Left renal pelvis (tissue), 4 donors: ENCODE measurements around the gene EXT2. TPM values are rescaled to one million over a fixed set of nuclear protein-coding genes. Genes with fewer than 3 reads are reported as not detected.

Source experiments
- DNase-seq, 4 donors: peaks; one replicate each; pipeline ENCODE4 v3.0.0-alpha.2; 2013; ENCODE audit warnings: low read depth in 4 of 4, low spot score in 3 of 4
- polyA plus RNA-seq, 4 donors: library from polyadenylated mRNA; unstranded; fragments of 120-200 nt; gene quantifications; one replicate each; pipeline ENCODE4 v1.2.1, GENCODE V29; 2013; ENCODE audit not compliant: insufficient read length in 4 of 4

The EXT2 gene
- polyA plus RNA-seq, 4 donors, result 64.3 to 103 (median 74.3) TPM

DNA sequence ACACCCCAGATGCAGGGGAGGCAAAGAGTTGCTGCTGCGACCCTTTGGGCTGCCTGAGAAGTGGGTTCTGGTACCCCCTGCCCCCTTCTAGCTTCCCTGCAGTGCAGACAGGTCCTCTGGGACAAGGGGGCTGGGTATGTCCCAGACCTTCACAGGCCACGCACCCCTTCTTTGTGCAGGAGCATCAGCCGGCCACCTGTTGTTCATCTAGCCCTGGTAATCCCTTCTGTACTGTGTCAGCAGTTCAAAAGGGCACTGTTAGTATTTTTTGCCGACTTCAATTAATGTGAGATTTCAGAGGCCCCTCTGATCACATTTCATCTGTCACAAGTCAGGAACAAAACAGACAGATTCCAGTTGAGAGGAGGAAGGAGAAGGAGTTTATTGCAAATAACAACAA is 164.6 kb downstream of the EXT2 start:
- no peak for DNase-seq

DNA sequence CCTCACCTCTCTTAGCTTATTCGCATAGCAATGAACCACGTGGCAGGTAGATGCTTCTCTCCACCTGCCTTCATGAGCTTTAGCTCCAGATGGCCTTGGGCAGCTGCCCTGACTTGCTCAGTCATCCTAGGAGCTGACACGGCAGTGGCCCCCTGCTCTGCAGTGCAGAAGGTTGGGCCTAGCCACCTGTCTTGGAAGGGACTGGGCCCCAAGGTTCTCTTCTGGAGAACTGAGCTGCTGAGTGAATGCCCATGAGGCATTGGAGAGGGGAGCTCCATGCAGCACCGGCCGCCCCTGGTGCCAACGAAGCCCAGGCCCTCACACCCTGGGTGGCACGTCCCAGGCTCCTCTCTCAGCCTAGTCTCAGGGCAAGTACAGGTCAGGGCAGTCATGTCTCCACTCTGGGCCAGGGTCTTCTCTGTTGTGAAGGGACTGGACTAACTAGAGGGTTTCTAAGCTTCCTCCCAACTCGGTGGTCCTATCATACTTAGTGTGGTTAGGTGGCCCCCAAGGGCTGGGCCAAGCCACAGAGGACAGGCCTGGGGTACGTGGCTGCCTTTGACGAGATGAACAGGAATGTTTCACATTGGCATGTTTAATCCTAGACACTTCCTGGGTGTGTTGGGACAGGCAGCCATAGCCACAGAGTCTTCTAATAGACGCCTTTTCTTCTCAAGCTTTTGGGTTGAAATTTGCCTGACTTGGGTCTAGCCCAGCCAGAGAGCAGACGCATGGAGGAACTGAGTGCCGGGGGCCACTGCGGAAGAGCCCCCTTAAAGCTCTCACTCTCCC is 166.5 kb downstream of the EXT2 start:
- DNase-seq, result no peak

DNA sequence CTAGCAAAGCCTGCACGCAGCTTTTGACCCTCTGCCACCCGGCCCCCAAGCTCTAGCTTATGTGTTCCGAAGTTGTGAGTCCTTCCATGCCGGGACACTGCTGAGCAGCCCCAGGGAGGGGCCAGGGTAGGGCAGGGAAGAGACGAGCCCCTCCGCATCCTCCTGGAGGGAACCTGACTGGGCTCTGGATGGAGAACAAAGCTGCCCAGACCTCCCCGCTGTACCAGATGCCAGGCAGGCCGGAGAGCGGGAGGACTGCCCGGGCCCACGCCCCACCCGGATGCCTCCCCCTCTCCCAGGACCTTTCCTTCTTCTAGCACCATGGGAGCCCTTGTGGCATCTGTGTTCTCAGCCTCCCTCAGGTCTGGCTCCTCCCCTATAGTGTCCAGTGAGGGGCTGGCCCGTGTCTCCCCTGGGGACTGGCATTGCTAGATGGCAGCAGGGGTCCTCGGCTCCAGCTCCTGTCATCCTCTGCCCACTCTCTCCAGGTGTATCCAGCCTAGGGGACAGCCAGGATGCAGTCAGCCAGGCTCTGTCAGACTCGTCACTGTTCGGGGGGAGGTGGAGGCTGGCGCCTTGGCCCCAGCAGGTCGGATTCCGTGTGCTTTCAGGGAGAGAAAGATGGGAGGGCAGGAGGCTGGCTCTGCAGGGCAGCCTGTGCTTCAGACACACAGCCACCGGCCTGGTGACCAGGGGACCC is 168.4 kb downstream of the EXT2 start:
- no peak for DNase-seq

DNA sequence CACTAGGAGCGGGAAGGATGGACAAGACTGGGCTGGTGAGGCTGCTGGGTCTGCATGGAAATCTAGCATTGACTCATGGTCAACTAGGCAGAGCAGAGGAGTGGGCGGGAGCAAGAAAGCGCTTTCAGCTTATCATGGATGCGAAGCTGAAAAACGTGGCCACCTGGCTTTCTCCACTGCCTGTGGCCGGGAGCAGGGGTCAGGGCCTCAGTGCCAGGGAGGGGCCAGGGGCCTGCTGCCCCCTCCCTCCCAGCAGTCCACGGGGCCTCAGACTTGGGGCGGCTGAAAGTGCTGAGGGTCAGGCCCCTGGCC is 168.9 kb downstream of the EXT2 start:
- DNase-seq, result no peak

DNA sequence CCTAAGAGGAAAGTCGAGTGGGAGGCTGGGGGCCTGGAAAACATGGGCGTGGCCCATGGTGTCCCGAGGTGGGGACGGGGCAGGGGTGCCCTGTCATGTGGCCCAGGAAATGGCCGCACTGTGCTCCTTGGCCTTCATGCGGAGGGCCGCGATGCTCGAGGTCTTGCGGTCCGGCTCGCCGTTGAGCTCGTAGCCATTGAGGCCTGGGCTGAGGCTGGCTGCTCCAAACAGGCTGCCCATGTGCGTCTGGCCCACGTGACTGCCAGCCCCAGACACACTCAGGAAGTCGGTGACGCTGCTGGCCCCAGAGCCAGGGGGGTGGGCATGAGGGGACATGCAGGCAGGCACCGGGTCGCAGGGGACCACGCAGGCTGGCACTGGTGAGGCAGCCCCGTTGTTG is 169.3 kb downstream of the EXT2 start:
- no peak for DNase-seq

DNA sequence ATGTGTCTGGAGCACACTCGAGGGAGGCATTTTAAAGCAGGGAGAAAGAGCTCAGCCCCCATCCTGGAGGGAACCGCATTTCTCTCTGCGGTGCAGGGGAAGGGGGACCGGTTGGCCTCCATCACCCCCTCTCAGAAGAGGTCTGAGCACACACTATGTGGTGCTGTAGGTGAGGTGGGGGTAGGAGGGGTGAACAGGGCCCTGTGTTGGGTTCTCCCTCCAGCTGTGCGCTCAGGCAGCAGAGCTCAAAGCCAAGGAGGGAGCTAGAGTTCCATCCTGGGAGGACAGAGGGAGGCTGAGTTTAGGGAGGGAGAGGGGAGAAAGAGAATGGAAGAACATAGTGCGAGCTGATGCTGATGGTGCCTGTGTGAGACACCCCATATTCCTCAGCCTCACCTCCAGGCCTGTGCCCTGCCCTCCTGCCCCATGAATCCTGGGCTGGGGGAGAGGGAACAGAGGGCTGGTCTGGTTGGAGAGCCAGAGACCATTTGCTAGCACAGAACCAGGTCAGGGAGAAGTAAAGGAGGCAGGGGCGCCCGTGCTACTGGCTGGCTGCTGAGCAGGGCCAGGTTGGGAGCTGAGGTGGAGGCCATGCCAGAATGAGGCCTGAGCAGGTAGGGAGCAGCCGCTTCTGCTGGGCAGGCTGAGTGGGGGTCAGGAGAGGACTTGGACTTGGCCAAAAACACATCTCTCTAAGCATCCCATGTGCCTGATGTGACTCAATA is 170.7 kb downstream of the EXT2 start:
- no peak for DNase-seq

DNA sequence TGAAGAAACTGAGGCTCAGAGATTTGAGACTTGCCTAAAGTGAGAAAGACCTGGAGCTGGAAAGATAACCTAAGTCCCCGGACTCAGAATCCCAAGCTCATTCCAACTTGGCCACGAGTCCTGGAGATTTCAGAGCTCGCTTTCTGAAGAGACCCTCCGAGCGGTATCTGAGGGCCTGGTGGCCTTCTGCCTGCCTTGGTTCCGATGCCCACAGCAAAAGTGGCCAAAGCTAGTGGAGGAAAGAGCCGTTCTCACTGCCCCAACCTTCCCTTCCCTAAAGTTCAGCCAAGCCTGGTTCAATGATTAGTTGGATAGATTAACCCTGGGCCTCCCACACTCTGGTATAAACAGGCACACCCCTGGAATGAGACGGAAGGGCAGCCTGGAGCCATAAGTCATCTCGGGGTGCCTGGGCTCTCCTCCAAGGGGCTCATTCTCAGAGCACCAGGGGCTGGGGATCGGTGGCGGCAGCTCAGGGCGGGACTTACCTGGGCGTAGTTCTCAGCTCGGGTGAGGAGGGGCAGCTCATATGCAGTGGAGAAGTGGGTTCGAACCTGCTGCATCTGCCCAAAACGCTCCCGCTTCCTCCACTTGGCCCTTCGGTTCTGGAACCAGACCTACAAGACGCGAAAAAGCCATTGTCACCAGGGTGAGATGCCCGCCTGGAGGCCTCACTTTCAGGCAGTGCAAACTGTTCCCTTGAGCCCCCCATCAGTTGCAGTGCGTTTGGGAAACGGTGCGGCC is 171.7 kb downstream of the EXT2 start:
- DNase-seq, result no peak

DNA sequence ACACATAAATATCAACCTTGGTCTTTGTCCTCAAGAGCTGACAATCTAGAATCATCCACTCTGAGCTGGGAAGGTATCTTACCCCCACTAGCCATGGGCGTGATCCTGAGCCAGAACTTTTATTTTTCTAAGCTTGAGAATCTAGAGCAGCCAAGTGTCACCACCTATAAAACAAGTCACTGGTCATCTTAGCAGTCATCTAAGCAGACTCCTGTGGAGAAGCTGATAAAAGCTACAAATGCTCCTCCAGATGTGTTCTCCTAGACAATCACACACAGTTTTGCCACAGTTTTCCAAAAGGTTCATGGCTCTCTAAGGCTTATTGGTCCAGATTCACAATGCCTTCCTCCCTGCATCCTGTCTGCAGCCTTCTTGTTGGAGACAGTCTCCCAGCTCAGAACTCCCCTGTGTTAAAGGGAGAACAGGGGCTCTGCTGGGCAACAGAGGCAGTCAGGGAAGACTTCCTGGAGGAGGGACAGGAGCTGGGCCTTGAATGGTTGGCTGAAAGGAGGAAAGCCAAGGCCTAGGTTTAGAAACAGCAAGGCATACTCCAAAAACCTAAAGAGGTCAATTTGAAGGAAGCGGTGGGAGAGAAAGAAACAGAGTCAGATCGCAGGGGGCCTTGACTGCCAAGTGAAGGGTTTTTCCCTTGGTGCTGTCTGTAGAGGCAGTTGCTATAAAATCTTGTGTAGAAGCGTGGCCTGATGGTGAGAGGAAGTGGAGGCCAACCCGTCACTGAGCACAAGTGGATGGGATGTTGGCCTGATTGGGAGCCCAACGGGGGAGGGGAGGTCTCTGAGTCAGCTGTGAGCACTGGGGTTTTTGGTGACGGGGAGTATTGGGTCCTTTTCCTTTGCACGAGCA is 172.5 kb downstream of the EXT2 start:
- no peak for DNase-seq

DNA sequence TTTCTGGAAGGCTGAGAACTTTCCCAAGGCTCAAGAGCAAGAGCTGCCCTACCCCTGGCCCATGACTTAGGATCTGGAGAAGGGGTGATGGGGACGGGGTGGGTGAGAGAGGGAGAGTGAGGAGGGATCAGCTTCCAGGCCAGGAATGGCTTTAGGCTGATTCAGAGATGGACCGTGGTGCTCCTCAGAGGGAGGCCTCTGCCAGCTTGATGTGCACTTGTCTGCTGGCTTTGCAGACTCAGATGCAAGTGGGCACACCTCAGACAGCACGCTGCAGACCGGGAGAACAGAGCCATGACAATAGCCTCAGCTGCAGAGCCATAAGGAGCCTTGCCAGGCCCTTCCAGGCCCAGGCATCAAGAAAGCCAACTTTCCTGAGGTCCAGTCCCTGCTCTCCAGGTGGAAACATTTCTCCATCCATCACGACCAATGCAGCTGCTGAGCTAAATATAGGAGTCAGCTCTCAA is 173.2 kb downstream of the EXT2 start:
- DNase-seq, result no peak

DNA sequence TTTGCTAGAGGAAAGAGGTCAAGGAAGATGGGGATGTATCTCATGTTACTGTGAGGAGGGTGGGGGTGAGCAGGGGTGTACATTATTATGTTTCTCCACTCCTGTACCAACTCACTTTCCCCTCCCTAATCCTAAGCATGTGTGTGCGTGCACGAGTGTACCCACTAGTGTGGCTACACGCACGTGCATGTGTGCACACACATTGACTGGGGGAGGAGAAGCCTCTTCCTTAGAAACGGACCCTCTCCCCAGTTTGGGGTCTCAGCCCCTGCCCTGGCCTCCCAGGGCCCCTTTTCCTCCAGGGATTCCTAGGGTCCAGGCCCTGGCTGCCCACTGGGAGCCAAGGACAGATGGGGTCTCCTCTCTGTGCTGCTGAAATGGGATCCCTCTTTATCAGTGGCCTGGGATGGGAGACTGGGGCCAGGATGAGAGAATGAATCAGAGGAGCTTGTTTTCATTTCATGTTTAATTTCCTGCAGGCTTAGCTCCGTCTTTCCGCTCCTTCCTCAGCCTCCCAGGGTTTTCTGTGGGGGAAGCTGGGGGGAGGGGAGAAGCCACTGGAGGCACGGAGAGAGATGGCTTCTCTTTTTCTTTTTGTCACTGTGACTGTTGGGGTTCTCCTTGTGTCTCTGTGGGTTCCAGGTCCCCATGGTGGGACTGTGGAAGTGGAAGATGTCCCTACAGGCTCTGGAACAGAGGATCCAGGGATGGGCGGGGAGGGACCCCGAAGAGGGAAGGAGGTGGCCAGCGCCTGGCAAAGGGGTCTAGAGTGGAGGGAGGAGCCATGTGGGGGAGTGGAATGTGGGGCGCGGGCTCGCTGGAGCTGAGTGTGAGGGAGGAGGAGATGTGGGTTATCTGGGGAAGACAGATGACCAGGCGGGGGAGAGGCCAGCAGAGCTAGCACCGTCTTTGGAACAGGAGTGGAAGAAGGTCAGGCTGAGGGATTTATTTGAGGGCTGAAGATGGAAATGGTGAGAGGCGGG is 174.2 kb downstream of the EXT2 start:
- DNase-seq, result peak in 2 of 4 donors; percentile 6 to 33

DNA sequence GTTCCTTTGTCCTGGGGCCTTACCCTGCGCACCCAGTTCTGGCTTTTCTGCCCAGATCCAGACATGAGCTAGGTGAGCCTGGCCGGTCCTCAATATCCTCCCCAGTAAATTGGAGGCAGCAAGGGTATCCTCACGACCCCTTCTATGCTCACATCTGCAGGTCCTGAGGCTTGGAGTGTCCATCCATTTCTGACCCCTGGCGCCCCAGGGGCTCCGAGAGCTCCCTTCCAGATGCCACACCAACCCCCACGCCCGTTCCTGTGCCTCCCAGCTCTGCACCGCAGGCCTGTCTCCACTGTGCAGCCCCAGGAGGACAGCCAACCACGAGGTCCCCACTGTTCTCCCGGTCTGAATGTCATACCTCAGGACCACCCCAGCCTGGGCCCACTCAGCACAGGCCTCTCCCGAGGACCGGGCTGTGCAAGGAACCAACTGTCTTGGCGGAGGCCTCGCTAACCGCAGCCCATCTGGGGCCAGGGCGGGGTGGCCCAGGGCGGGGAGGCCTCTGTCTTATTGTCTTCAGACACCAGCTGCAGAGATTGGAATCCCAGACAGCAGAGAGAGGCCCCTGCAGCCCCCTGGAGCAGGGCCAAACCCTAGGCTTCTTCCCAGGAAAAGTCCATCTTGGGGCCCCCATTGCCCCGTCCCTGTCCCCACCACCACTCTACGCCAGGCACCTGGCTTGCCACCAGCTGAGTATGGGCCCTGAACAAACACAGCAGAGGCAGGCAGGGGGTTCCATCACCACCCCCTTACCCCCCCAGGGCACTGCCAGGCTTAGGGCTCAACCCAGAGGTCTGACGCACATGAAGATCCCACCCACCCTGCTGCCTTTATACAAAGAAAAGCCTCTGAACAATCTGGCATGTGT is 175.2 kb downstream of the EXT2 start:
- no peak for DNase-seq

DNA sequence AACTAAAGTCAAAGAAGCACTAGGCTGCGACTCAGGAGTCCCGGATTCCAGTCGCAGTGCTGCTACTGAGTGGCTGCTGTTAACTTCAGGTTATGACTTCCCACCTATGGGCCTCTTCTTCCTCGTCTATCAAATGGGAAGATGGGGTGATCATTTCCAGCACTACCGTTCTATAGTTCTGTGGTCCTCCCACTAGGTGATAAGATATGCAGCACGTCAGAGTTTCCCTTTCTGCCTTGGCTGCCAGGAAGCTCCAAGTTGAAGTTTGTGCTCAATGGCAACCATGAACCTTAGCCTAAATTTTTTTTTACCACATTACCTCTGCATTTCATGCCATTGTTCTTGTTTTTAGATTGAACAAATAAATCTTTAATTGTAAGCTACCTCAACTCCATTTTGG is 175.8 kb downstream of the EXT2 start:
- DNase-seq, result no peak

DNA sequence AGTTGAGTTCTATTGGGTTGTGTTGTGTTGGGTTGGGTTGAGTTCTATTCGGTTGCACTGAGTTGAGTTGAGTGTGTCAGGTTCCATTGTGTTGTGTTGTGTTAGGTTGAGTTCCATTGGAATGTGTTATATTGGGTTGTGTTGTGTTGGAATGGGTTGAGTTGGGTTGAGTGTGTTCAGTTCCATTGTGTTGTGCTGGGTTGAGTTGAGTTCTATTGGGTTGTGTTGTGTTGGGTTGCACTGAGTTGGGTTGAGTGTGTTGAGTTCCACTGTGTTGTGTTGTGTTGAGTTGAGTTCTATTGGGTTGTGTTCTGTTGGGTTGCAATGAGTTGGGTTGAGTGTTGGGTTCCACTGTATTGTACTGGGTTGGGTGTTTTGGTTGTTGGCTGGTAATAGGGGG is 178.9 kb downstream of the EXT2 start:
- no peak for DNase-seq

DNA sequence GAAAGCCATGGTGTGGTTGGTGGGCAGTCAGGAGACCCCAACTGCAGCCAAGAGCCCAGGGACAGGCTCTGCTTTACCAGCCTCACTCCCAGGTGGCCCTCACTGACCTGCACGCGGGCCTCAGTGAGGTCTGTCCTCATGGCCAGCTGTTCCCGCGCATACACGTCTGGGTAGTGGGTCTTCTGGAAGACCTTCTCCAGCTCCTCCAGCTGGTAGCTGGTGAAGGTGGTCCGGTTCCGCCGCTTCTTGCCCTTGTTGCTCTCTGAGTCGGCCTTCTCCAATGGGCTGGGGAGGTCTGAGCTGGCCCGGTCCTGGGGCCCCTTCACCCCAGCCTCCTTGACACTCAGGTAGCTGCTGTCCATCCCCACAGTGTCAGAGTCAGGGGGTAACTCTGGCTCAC is 179.8 kb downstream of the EXT2 start:
- DNase-seq, result no peak

DNA sequence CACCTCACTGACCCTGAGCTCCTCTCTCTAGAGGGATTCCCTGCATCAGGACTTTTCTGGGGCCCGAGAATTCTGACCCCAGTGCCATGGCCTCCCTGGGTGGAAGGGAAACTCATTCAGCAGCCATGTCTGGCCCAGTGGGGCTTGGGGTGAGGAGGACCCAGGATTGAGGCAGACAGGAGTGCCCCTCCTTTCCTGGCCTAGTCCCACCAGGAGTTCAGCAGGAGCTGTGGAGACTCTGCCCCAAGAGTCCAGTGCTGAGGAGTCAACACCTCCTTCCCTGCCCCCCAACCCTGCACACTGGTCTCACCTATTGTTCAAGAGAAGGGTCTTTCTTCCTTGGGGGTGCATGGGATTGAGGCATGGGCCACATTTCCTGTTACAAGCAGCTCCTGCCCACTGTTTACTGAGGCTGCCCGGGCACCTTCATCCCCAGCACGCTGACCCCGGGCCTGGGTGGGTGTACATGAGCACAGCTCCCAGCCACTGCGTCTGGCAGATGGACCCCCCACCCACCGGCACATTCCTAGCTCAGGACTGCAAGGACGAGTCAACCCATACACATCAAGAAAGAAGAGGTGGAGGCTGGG is 180.6 kb downstream of the EXT2 start:
- no peak for DNase-seq

DNA sequence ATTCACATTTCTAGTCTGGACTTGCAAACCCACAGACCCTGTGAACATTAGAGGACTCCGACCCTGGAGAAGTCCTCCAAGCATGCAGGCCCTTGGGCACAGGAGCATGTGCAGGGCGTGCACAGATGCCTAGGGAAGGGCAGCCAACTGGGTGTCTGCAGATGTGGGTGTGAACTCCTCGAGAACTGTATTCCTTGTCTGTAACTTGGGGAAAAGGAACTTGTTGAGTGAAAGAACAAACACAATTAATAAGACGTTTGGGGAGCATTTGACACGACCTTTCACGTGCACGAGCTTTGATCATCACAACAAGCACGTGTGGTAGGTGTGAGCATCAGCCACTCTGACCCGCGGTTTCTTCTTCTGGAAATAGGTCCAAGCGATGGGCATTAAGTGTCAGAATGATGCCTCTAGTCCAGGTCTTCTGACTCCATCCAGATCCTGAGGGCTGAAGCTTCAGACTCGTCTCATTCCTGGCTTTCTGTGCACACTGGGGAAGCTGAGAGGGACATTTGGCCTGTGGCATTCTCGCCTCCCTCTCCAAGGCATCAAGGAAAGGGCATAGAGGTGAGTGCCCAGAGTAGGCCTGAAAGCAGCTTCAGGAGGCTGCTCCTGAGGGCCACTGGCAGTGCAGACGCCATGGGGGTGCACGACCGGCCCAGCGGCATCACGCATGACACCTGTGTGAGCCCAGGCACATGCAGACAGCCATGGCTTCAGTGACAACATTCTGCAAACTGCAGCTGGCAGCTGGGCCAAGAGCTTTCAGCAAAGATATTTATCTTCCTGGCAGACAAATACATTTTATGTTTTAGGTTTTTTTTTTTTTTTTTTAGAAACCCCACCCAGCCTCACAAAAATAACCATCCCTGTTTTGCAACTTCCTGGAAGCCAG is 182.0 kb downstream of the EXT2 start:
- no peak for DNase-seq

DNA sequence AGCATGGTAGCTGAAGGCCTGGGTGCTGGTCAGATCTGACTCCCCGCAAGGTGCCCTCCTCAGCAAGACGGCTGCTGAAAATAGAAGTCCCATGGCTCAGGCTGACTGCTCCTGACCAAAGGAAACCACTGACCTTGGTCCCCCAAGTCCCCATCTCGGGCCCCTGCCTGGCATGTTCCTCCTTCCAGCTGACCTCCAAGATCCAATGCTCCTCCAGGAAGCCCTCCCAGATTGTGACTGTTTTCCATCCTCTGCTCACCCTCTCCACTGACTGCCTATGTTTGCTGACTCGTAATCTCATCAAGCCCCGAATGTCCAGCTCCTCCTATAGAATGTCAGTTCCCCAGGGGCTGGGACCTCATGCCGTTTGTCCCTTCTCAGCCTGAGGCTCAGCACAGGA is 184.0 kb downstream of the EXT2 start:
- no peak for DNase-seq
